ENCODE results near the gene EIF4G3.

Gene EIF4G3

GRCh38 chr1:21051177-21051825 lies 125.4 kb downstream of the EIF4G3 start:
- H3K4me1 ChIP-seq (ENCODE audit: control insufficient read depth, insufficient read depth, low read length, poor library complexity, severe bottlenecking) = peaks cover 6% of the 10 kb centered on the region
- H3K36me3 ChIP-seq (ENCODE audit: control insufficient read depth, insufficient read depth, low read length) = peaks cover 31% of the 10 kb centered on the region
- no peak overlapping the region for H3K4me3 ChIP-seq (ENCODE audit: extremely low read depth, insufficient read depth, low read length, poor library complexity, severe bottlenecking)
- no peak overlapping the region for H3K27ac ChIP-seq (ENCODE audit: low read depth, low read length, severe bottlenecking)
- no peaks in the 10 kb centered on the region for H3K9me3 ChIP-seq (ENCODE audit: control insufficient read depth, low read length)
- WGBS, 2 experiments (ENCODE audit: insufficient coverage in 2 of 2) = 83 to 86% methylated on average over 1 of the region's 2 CpGs

- H3K4me1 ChIP-seq (ENCODE audit: control insufficient read depth, insufficient read depth, low read length, poor library complexity, severe bottlenecking) = peaks cover 9% of the 10 kb centered on the region
- no peak overlapping the region for H3K27ac ChIP-seq (ENCODE audit: low read depth, low read length, severe bottlenecking)
- peaks cover 31% of the 10 kb centered on the region for H3K36me3 ChIP-seq (ENCODE audit: control insufficient read depth, insufficient read depth, low read length)
- no peaks in the 10 kb centered on the region for H3K9me3 ChIP-seq (ENCODE audit: control insufficient read depth, low read length)
- WGBS, 2 experiments (ENCODE audit: insufficient coverage in 2 of 2) = 86 to 89% methylated on average over 1 to 3 of the region's 4 CpGs
- H3K4me3 ChIP-seq (ENCODE audit: extremely low read depth, insufficient read depth, low read length, poor library complexity, severe bottlenecking) = no peak overlapping the region
Measured at GRCh38 chr1:21050031-21050430, 126.7 kb downstream of the EIF4G3 start.

GRCh38 chr1:21048462-21048861 lies 128.2 kb downstream of the EIF4G3 start:
- 92 to 96% methylated on average over 3 of the region's 4 CpGs for WGBS, 2 experiments (ENCODE audit: insufficient coverage in 2 of 2)
- Histone ChIP-seq H3K27ac (ENCODE audit: low read depth, low read length, severe bottlenecking) (no peak overlapping the region), H3K9me3 (ENCODE audit: control insufficient read depth, low read length) (no peaks in the 10 kb centered on the region), H3K4me3 (ENCODE audit: extremely low read depth, insufficient read depth, low read length, poor library complexity, severe bottlenecking) (no peak overlapping the region), H3K36me3 (ENCODE audit: control insufficient read depth, insufficient read depth, low read length) (peaks cover 36% of the 10 kb centered on the region), H3K4me1 (ENCODE audit: control insufficient read depth, insufficient read depth, low read length, poor library complexity, severe bottlenecking) (peaks cover 12% of the 10 kb centered on the region)

- 92 to 100% methylated on average over 1 to 2 of the region's 3 CpGs for WGBS, 2 experiments (ENCODE audit: insufficient coverage in 2 of 2)
- Histone ChIP-seq H3K4me3 (ENCODE audit: extremely low read depth, insufficient read depth, low read length, poor library complexity, severe bottlenecking) (no peak overlapping the region), H3K4me1 (ENCODE audit: control insufficient read depth, insufficient read depth, low read length, poor library complexity, severe bottlenecking) (peaks cover 12% of the 10 kb centered on the region), H3K36me3 (ENCODE audit: control insufficient read depth, insufficient read depth, low read length) (peaks cover 35% of the 10 kb centered on the region), H3K9me3 (ENCODE audit: control insufficient read depth, low read length) (no peaks in the 10 kb centered on the region), H3K27ac (ENCODE audit: low read depth, low read length, severe bottlenecking) (no peak overlapping the region)
Measured at GRCh38 chr1:21046132-21046531, 130.6 kb downstream of the EIF4G3 start.

GRCh38 chr1:21045351-21045750 lies 131.3 kb downstream of the EIF4G3 start:
- H3K4me3 ChIP-seq (ENCODE audit: extremely low read depth, insufficient read depth, low read length, poor library complexity, severe bottlenecking) = no peak overlapping the region
- H3K9me3 ChIP-seq (ENCODE audit: control insufficient read depth, low read length) = no peaks in the 10 kb centered on the region
- no CpG with 5 or more reads among the region's 2 CpGs for WGBS, 2 experiments (ENCODE audit: insufficient coverage in 2 of 2)
- peaks cover 12% of the 10 kb centered on the region for H3K4me1 ChIP-seq (ENCODE audit: control insufficient read depth, insufficient read depth, low read length, poor library complexity, severe bottlenecking)
- no peak overlapping the region for H3K27ac ChIP-seq (ENCODE audit: low read depth, low read length, severe bottlenecking)
- H3K36me3 ChIP-seq (ENCODE audit: control insufficient read depth, insufficient read depth, low read length) = peaks cover 40% of the 10 kb centered on the region

- H3K9me3 ChIP-seq (ENCODE audit: control insufficient read depth, low read length) = no peaks in the 10 kb centered on the region
- H3K4me1 ChIP-seq (ENCODE audit: control insufficient read depth, insufficient read depth, low read length, poor library complexity, severe bottlenecking) = peaks cover 12% of the 10 kb centered on the region
- no peak overlapping the region for H3K4me3 ChIP-seq (ENCODE audit: extremely low read depth, insufficient read depth, low read length, poor library complexity, severe bottlenecking)
- H3K36me3 ChIP-seq (ENCODE audit: control insufficient read depth, insufficient read depth, low read length) = peaks cover 27% of the 10 kb centered on the region
- H3K27ac ChIP-seq (ENCODE audit: low read depth, low read length, severe bottlenecking) = no peak overlapping the region
- WGBS, 2 experiments (ENCODE audit: insufficient coverage in 2 of 2) = 40% methylated on average over 1 of the region's 2 CpGs; no CpG with 5 or more reads in 1 of the 2 experiments
Measured at GRCh38 chr1:21042929-21043605, 133.6 kb downstream of the EIF4G3 start.

GRCh38 chr1:21041541-21041940 lies 135.2 kb downstream of the EIF4G3 start:
- Histone ChIP-seq H3K9me3 (ENCODE audit: control insufficient read depth, low read length) (no peaks in the 10 kb centered on the region), H3K4me1 (ENCODE audit: control insufficient read depth, insufficient read depth, low read length, poor library complexity, severe bottlenecking) (peaks cover 12% of the 10 kb centered on the region), H3K27ac (ENCODE audit: low read depth, low read length, severe bottlenecking) (no peak overlapping the region), H3K36me3 (ENCODE audit: control insufficient read depth, insufficient read depth, low read length) (peaks cover 23% of the 10 kb centered on the region), H3K4me3 (ENCODE audit: extremely low read depth, insufficient read depth, low read length, poor library complexity, severe bottlenecking) (no peak overlapping the region)
- WGBS, 2 experiments (ENCODE audit: insufficient coverage in 2 of 2) = 100% methylated on average over 1 of the region's 2 CpGs; no CpG with 5 or more reads in 1 of the 2 experiments

- H3K4me1 ChIP-seq (ENCODE audit: control insufficient read depth, insufficient read depth, low read length, poor library complexity, severe bottlenecking) = no peaks in the 10 kb centered on the region
- no peak overlapping the region for H3K27ac ChIP-seq (ENCODE audit: low read depth, low read length, severe bottlenecking)
- no CpG with 5 or more reads among the region's 3 CpGs for WGBS, 2 experiments (ENCODE audit: insufficient coverage in 2 of 2)
- H3K9me3 ChIP-seq (ENCODE audit: control insufficient read depth, low read length) = peaks cover 6% of the 10 kb centered on the region
- H3K36me3 ChIP-seq (ENCODE audit: control insufficient read depth, insufficient read depth, low read length) = peaks cover 26% of the 10 kb centered on the region
- H3K4me3 ChIP-seq (ENCODE audit: extremely low read depth, insufficient read depth, low read length, poor library complexity, severe bottlenecking) = no peak overlapping the region
Measured at GRCh38 chr1:21037091-21037490, 139.6 kb downstream of the EIF4G3 start.

GRCh38 chr1:21035794-21036193 lies 140.9 kb downstream of the EIF4G3 start:
- Histone ChIP-seq H3K4me1 (ENCODE audit: control insufficient read depth, insufficient read depth, low read length, poor library complexity, severe bottlenecking) (no peaks in the 10 kb centered on the region), H3K4me3 (ENCODE audit: extremely low read depth, insufficient read depth, low read length, poor library complexity, severe bottlenecking) (no peak overlapping the region), H3K27ac (ENCODE audit: low read depth, low read length, severe bottlenecking) (no peak overlapping the region), H3K36me3 (ENCODE audit: control insufficient read depth, insufficient read depth, low read length) (peaks cover 23% of the 10 kb centered on the region), H3K9me3 (ENCODE audit: control insufficient read depth, low read length) (peaks cover 6% of the 10 kb centered on the region)
- 100% methylated on average over 1 to 2 of the region's 2 CpGs for WGBS, 2 experiments (ENCODE audit: insufficient coverage in 2 of 2)

- H3K27ac ChIP-seq (ENCODE audit: low read depth, low read length, severe bottlenecking) = no peak overlapping the region
- peaks cover 24% of the 10 kb centered on the region for H3K36me3 ChIP-seq (ENCODE audit: control insufficient read depth, insufficient read depth, low read length)
- no peak overlapping the region for H3K4me3 ChIP-seq (ENCODE audit: extremely low read depth, insufficient read depth, low read length, poor library complexity, severe bottlenecking)
- no peaks in the 10 kb centered on the region for H3K4me1 ChIP-seq (ENCODE audit: control insufficient read depth, insufficient read depth, low read length, poor library complexity, severe bottlenecking)
- 94 to 95% methylated on average over 13 to 14 of the region's 14 CpGs for WGBS, 2 experiments (ENCODE audit: insufficient coverage in 2 of 2)
- peaks cover 6% of the 10 kb centered on the region for H3K9me3 ChIP-seq (ENCODE audit: control insufficient read depth, low read length)
Measured at GRCh38 chr1:21034725-21035628, 141.7 kb downstream of the EIF4G3 start.

All from mesodermal cell (in vitro differentiated cells).